ENCODE results near the gene TEX22.

The TEX22 gene

DNA sequence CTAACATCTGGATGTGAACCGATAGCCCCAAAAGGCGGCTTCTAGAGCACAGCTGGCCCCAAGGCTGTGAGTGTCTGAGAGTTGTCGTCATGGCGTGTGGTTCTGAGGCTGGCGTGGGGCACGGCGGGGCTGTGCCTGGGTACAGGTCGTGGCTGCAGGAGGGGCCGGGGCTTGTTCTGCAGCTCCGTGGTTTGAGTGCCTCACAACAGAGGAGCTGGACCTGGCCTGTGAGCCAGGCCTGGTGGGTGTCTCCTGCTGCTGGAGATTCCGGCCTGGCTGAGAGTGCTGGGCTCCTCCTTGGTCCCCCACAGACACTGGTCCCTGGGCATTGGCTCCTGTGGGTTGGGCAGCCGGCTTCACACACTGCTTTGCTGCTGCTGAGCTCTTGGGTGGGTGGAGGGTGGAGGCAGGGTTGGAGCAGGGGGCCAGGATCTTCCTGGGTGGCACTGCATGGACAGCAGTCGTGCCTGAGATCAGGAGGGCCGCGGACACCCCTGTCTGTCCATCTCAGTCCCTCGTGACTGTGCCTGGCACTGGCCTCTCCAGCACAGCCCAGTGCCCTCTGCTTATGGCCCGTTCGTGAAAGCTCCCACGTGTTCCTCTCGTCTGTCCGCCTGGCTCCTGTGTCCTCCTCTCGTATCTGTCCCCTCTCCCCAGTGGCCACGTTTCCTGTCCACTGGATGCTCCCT lies 31.8 kb upstream of the TEX22 start:
- no peak for DNase-seq (ENCODE audit: low read depth in 2 of 2)

DNA sequence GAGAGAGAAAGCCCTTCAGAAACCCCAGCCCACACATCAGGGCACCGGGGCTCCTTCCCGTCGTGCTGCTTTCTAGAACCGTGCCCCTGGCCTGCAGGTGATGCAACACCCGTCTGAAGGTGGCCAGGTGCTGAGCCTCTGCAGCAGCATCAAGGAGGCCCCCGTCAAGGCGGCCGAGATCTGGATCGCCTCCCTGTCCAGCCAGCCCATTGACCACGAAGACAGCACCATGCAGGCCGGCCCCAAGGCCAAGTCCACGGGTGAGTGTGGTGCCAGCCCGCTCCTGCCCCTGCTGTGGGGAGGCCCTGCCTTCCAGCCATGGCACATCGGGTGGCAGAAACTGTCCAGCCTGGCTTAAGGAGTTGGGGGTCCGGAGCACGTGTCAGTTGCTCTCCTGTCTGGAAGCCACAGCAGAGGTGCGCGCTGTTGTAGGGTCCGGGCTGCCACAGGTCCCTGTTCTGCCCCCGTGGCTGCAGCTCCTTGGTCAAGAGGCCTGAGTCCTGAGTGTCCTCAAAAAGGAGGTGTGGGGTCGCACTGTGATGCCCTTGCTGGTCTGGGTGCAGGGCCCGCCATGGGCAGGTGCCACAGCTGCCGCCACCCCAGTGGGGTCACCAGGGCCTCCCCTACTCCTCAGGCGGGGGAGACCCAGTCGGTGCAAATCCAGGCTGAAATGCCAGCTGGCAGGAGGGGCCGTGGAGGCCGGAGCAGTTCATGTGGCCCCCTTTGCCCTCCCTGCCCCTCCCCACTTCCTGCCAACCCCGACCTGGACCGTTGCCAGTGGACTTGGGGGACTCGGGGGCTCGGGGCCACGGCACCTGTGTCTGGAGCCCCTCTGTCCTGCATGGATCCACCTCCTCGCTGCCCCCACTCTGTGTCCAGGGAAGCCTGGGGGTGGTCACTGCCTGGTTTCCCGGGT lies 31.0 kb upstream of the TEX22 start:
- DNase-seq (ENCODE audit: low read depth in 2 of 2) = no peak

DNA sequence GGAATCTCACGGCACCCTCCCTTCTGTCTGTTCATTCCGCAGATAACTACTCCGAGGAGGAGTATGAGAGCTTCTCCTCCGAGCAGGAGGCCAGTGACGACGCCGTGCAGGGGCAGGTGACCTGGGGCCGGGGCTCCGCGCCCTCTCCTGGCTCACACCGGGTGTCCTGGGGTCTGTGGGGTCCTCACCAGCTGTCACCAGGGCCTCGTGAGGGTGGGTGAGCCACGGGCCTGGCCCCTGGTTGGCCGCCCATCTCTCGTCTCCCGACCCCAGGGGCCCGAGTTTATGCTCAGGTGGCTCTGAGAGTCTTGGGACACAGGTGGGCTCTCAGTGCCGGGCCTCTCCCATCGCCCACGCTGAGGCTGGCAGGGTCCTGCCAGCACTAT lies 30.3 kb upstream of the TEX22 start:
- DNase-seq (ENCODE audit: low read depth in 2 of 2) = no peak

GRCh38 chr14:105368426-105368825 lies 29.9 kb upstream of the TEX22 start:
- no peak for DNase-seq (ENCODE audit: low read depth in 2 of 2)

DNA sequence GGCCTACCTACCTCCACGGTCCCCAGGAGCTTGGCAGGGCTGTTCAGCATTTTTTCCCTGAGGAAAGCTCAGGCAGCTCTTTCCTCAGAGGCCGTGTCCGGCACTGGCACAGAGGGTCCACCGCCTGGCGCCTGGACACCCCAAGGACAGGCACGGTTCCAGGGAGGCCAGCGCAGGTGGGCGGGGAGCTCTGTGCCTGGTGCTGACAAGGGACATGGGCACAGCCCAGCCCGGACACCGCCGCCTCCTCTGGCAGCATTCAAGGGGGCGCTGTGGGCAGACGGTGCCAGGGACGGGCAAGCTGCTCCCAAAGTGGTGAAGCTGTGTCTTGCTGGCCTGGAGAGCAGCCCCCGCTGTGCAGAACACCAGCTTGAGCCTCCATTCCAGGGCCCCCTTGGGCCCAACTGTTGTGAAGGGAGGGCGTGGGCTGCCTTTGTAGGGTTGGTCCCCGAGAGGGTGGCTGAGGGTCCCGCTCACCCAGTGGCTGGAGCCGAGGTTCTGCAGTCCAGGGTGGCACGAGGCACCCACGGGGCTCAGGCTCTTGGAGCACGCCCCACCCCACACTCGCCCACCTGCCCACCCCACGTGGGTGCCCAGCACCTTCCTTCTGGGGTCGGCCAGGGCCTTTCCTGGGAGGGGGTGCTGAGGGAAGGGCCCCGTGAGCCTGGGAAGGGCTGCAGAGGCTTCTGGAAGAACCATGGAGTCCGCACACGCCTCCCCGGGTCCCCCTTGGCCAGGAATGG lies 29.3 kb upstream of the TEX22 start:
- no peak for DNase-seq (ENCODE audit: low read depth in 2 of 2)

DNA sequence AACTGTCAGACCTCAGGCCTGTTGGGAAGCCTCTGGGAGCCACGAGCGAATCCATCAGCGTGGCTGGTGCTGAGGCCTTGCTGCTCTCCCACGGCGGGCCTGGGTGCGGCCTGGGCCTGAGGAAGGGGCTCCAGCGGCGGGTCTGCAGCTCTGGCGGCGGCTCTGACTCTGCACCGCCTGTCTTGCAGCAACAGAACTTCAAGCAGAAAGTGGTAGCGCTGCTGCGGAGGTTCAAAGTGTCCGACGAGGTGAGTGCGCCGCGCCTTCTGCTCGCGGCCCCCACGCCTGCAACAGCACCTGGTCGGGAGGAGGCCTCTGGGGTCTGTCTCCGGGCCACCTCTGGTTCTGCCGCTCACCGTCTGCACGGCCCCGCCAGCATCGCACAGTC lies 28.7 kb upstream of the TEX22 start:
- DNase-seq (ENCODE audit: low read depth in 2 of 2) = no peak

DNA sequence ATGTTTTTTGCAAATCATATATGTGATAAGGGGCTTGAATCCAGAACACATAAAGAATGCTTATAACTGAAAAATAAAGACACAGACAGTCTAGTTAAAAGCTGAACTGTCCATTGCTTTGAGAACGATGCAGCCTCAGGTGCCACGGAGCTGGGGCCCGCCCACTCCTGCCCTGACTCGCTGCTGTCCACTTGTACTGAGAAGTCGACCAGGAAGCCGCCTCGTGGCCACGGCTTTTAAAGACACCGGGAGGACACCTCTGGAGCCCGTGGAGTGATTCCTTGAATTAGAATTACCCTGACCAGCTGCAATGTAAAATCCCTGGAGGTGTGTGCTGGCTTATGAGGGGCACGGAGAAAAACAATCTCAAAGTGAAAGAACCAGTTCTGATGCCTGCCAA lies 23.9 kb upstream of the TEX22 start:
- no peak for DNase-seq (ENCODE audit: low read depth in 2 of 2)

- DNase-seq (ENCODE audit: low read depth in 2 of 2) = peak; percentile 46 to 59
Observed at GRCh38 chr14:105375635-105376057, 22.7 kb upstream of the TEX22 start.

- DNase-seq (ENCODE audit: low read depth in 2 of 2) = no peak
Observed at GRCh38 chr14:105376521-105377440, 21.6 kb upstream of the TEX22 start.

- no peak for DNase-seq (ENCODE audit: low read depth in 2 of 2)
Observed at GRCh38 chr14:105377555-105378182, 20.7 kb upstream of the TEX22 start.

DNA sequence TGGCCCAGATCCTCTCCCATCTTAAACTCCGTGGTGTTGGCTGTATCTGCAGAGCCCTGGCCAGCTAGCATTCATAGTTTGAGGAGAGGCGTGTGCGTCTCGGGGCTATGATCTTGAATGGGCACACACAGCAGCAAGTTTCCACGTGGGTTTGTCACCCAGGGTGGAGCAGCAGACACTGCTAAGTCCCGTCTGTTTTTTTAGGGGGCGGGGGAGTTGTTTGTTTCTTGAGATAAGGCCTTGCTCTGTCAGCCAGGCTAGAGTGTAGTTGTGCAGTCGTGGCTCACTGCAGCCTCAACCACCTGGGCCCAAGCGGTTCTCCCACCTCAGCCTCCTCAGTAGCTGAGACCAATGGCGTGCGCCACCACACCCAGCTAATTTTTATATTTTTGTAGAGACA lies 20.1 kb upstream of the TEX22 start:
- no peak for DNase-seq (ENCODE audit: low read depth in 2 of 2)

GRCh38 chr14:105378873-105379685 lies 19.3 kb upstream of the TEX22 start:
- no peak for DNase-seq (ENCODE audit: low read depth in 2 of 2)

- DNase-seq (ENCODE audit: low read depth in 2 of 2) = no peak
Observed at GRCh38 chr14:105379946-105380345, 18.4 kb upstream of the TEX22 start.

DNA sequence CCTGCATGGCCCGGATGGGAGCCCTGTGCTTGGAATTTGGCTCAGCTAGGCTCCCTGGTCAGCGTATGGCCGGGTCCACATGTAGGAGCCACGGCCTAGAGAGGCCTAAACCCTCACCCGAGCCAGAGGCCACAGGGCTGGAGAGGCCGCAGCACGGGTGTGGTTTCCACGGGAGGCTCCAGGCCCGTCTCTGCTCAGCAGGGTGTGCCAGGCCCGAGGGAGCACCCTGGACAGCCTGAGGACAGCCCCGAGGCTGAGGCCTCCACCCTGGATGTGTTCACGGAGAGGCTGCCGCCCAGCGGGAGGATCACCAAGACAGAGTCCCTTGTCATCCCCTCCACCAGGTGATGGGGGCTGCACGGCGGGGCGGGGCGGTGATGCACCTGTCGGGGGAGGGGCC lies 17.6 kb upstream of the TEX22 start:
- no peak for DNase-seq (ENCODE audit: low read depth in 2 of 2)

GRCh38 chr14:105381446-105382342 lies 16.6 kb upstream of the TEX22 start:
- DNase-seq (ENCODE audit: low read depth in 2 of 2) = no peak

DNA sequence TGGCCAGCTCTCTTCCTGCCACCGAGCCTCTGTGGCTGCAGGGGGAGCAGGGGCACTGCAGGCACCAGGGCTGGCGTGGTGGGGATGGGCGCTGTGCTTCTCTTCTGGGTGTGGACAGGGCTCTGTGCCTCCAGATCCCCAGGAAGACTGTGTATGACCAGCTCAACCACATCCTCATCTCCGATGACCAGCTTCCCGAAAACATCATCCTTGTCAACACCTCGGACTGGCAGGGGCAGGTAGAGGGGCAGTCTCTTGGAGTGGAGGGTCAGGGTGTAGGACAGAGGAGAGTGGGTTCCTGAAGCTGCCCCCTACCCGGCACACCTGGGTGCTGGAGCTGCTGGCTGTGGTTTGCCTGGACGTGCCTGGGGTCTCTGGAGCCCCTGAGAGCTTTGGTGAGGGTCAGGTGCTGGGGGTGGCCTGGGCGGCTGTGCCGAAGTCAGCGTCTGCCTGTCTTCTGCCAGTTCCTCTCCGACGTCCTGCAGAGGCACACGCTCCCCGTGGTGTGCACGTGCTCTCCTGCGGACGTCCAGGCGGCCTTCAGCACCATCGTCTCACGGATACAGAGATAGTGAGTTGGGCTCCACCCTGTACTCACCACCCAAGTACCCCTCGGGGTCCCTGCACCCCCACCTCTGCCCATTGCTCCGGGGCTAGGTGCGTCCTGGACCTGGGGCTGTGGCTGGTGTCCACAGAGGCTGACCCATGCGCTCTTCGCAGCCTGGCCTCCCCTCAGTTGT lies 15.8 kb upstream of the TEX22 start:
- no peak for DNase-seq (ENCODE audit: low read depth in 2 of 2)

GRCh38 chr14:105383083-105383730 lies 15.1 kb upstream of the TEX22 start:
- no peak for DNase-seq (ENCODE audit: low read depth in 2 of 2)

DNA sequence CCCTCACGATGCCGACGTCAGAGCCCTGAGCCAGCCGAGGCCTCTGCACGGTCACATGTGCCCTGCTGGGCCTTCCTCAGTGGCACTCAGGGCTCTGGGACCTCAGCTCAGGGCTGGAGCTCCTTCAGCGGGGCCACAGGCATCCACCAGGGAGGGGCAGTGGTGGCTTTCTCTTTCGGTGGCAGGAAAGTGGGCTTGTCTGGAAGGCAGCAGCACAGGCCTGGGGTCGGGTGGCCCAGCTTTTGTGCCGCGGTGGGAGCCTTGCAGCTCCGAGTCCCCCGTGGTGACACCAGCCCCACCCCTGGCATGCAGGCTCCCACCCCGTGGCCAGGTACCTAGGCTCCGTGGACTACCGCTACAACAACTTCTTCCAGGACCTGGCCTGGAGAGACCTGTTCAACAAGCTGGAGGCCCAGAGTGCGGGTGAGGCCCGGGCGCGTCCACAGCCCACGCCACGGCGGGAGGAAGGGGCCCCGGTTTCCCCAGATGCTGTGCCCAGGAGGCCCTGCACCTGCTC lies 14.2 kb upstream of the TEX22 start:
- DNase-seq (ENCODE audit: low read depth in 2 of 2) = no peak

All from stimulated activated CD4-positive, alpha-beta T cell treated with anti-CD3 and anti-CD28 coated beads, Interleukin-15, amount 100 ng/mL, for 48 hours (primary cell).